Liver (tissue), 9 donors: ENCODE results near the gene ANKRD44. TPM values are rescaled to one million over a fixed set of nuclear protein-coding genes. Genes with fewer than 3 reads are reported as not detected.

Experiments
- DNase-seq: peaks from one replicate; pipeline ENCODE4 v3.0.0-alpha.2; 2017; ENCODE audit warnings: low spot score
- H3K27ac ChIP-seq, 2 donors: one replicate each; pipeline ENCODE4 v1.7.0; 2013; ENCODE audit warnings: inconsistent platforms in 2 of 2, low read length in 2 of 2, control low read depth in 1 of 2, low read depth in 1 of 2, mild to moderate bottlenecking in 1 of 2
- H3K27me3 ChIP-seq, 4 donors: one replicate each; pipeline versions ENCODE4 v1.6.1 to v1.7.0; 2013; ENCODE audit warnings: low read length in 3 of 4, inconsistent platforms in 1 of 4, mild to moderate bottlenecking in 1 of 4, moderate library complexity in 1 of 4; ENCODE audit not compliant: control insufficient read depth in 4 of 4, insufficient read depth in 4 of 4
- H3K36me3 ChIP-seq, 4 donors: one replicate each; pipeline versions ENCODE4 v1.6.1 to v1.7.0; 2013; ENCODE audit warnings: low read length in 3 of 4, mild to moderate bottlenecking in 3 of 4, low read depth in 1 of 4, moderate library complexity in 1 of 4; ENCODE audit not compliant: control insufficient read depth in 4 of 4, insufficient read depth in 3 of 4
- H3K4me1 ChIP-seq, 4 donors: one replicate each; pipeline versions ENCODE4 v1.6.1 to v1.7.0; 2013; ENCODE audit warnings: low read length in 3 of 4, mild to moderate bottlenecking in 3 of 4, moderate library complexity in 1 of 4; ENCODE audit not compliant: control insufficient read depth in 4 of 4, insufficient read depth in 4 of 4
- H3K4me3 ChIP-seq, 3 donors: one replicate each; pipeline versions ENCODE4 v1.6.1 to v1.7.0; 2013; ENCODE audit warnings: low read length in 3 of 3, control low read depth in 1 of 3, low read depth in 1 of 3, mild to moderate bottlenecking in 1 of 3
- H3K9ac ChIP-seq, 2 donors: one replicate each; pipeline ENCODE4 v1.7.0; 2013; ENCODE audit warnings: low read length in 2 of 2, mild to moderate bottlenecking in 2 of 2, moderate library complexity in 2 of 2, control low read depth in 1 of 2, low read depth in 1 of 2
- H3K9me3 ChIP-seq, 4 donors: one replicate each; pipeline versions ENCODE4 v1.6.1 to v1.7.0; 2013; ENCODE audit warnings: low read length in 3 of 4; ENCODE audit not compliant: control insufficient read depth in 4 of 4
- ATF3 ChIP-seq: IDR thresholded peaks from 2 replicates; pipeline ENCODE4 v1.6.1; 2016; ENCODE audit warnings: antibody characterized with exemption
- EGR1 ChIP-seq, 2 donors: IDR thresholded peaks; 2 replicates each; pipeline ENCODE4 v1.6.1; 2016 to 2018; ENCODE audit warnings: antibody characterized with exemption in 2 of 2, low read depth in 2 of 2
- FOXA1 ChIP-seq: IDR thresholded peaks from 2 replicates; pipeline ENCODE4 v1.6.1; 2016; ENCODE audit warnings: antibody characterized with exemption
- FOXA2 ChIP-seq: IDR thresholded peaks from 2 replicates; pipeline ENCODE4 v1.6.1; 2016; ENCODE audit warnings: antibody characterized with exemption
- GABPA ChIP-seq, 2 donors: IDR thresholded peaks in 1 of 2; conservative IDR thresholded peaks in 1 of 2; 2 replicates each; pipeline ENCODE4 v1.6.1; 2016; ENCODE audit warnings: antibody characterized with exemption in 2 of 2, mild to moderate bottlenecking in 1 of 2, moderate library complexity in 1 of 2
- HNF4A ChIP-seq, 2 donors: conservative IDR thresholded peaks; 2 replicates each; pipeline ENCODE4 v1.6.1; 2016; ENCODE audit warnings: antibody characterized with exemption in 2 of 2, mild to moderate bottlenecking in 2 of 2
- HNF4G ChIP-seq: IDR thresholded peaks from 2 replicates; pipeline ENCODE4 v1.6.1; 2016; ENCODE audit warnings: antibody characterized with exemption
- JUND ChIP-seq, 2 donors: IDR thresholded peaks; 2 replicates each; pipeline ENCODE4 v1.6.1; 2016; ENCODE audit warnings: antibody characterized with exemption in 2 of 2
- NR2F2 ChIP-seq: IDR thresholded peaks from 2 replicates; pipeline ENCODE4 v1.6.1; 2016; ENCODE audit warnings: antibody characterized with exemption
- RAD21 ChIP-seq, 2 donors: IDR thresholded peaks; 2 replicates each; pipeline ENCODE4 v1.6.1; 2016; ENCODE audit warnings: antibody characterized with exemption in 2 of 2, mild to moderate bottlenecking in 2 of 2
- REST ChIP-seq: IDR thresholded peaks from 2 replicates; pipeline ENCODE4 v1.6.1; 2016; ENCODE audit warnings: antibody characterized with exemption, mild to moderate bottlenecking
- RXRA ChIP-seq, 2 donors: IDR thresholded peaks; 2 replicates each; pipeline ENCODE4 v1.6.1; 2017 to 2018; ENCODE audit warnings: antibody characterized with exemption in 2 of 2, mild to moderate bottlenecking in 1 of 2
- SP1 ChIP-seq: IDR thresholded peaks from 2 replicates; pipeline ENCODE4 v1.6.1; 2018; ENCODE audit warnings: antibody characterized with exemption, mild to moderate bottlenecking
- TAF1 ChIP-seq: conservative IDR thresholded peaks from 2 replicates; pipeline ENCODE4 v1.6.1; 2016; ENCODE audit warnings: antibody characterized with exemption, mild to moderate bottlenecking
- YY1 ChIP-seq: IDR thresholded peaks from 2 replicates; pipeline ENCODE4 v1.6.1; 2016; ENCODE audit warnings: antibody characterized with exemption, mild to moderate bottlenecking
- WGBS: extraction: QIAGEN DNeasy Blood & Tissue Kit; methylation state at CpG from one replicate; pipeline ENCODE4 v1.1.7; 2013; 5-methylcytosine and 5-hydroxymethylcytosine counted together
- polyA plus RNA-seq, 2 donors: library from polyadenylated mRNA; stranded (reverse) in 1 of 2; unstranded in 1 of 2; fragments of 200-250 nt in 1 of 2; fragments of >200 nt in 1 of 2; fragmentation: Nextera tagmentation in 1 of 2; extraction: Ambion mirVana in 1 of 2; gene quantifications; one replicate each; pipeline versions ENCODE4 v1.2.1 to v1.2.3, GENCODE V29; 2013 to 2015
- total RNA-seq, 2 donors: library from RNA; depleted of rRNA; stranded (reverse); fragments of >200 nt; gene quantifications; one replicate each; pipeline ENCODE4 v1.2.3, GENCODE V29; 2014
- TF ChIP-seq, protein P1 (sequence below): IDR thresholded peaks from 2 replicates; pipeline ENCODE4 v1.6.1; 2016; ENCODE audit warnings: antibody characterized with exemption
- TF ChIP-seq, protein P2 (sequence below): IDR thresholded peaks from 2 replicates; pipeline ENCODE4 v1.6.1; 2016; ENCODE audit warnings: antibody characterized with exemption
- TF ChIP-seq, protein P3 (sequence below): fragments of 150-350 bp; IDR thresholded peaks from 2 replicates; pipeline ENCODE4 v1.5.1; 2017; ENCODE audit warnings: improper control_type of control experiment, low read depth, low read length; ENCODE audit not compliant: missing input control
- donor health status: healthy.
- donor health status: healthy.
- donor health status: healthy.
- donor health status: healthy.
- donor health status: healthy.

The ANKRD44 gene
- total and polyA plus RNA-seq, 4 donors, result 3.8 to 18.2 (median 6.8) TPM

DNA sequence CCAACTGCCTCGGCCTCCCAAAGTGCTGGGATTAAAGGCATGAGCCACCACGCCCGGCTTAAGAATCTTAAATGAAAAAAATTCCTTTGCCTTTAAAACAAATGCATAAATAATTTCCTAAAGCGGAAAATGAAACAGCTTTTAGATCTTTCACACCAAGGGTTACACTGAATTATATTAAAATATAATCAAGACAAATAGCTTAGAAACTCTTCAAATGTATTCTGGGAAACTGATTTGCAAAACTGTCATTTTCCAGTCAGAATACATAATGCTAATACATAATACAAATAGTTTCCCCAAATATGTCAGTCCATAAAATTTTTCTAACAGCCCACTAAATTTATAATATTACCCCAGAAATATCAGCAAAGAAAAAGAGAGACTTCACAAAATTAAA, 315.8 kb downstream of the ANKRD44 start:
- WGBS, result 95% methylated on average over 4 of the region's 4 CpGs
- TF ChIP-seq ATF3 (no peak), RXRA (IDR thresholded peaks at IDR 0.05) (no peak), RAD21 (IDR thresholded peaks at IDR 0.05) (no peak), NR2F2 (no peak), JUND (IDR thresholded peaks at IDR 0.05) (no peak), FOXA2 (no peak), HNF4A (conservative IDR thresholded peaks at IDR 0.05) (no peak), FOXA1 (no peak), TAF1 (no peak), EGR1 (IDR thresholded peaks at IDR 0.05; ENCODE audit: low read depth in 2 of 2) (no peak), REST (no peak), SP1 (no peak), GABPA (IDR thresholded peaks at IDR 0.05 in 1 of 2, conservative IDR thresholded peaks at IDR 0.05 in 1 of 2) (no peak), HNF4G (no peak), YY1 (no peak)
- TF ChIP-seq, protein P1, sequence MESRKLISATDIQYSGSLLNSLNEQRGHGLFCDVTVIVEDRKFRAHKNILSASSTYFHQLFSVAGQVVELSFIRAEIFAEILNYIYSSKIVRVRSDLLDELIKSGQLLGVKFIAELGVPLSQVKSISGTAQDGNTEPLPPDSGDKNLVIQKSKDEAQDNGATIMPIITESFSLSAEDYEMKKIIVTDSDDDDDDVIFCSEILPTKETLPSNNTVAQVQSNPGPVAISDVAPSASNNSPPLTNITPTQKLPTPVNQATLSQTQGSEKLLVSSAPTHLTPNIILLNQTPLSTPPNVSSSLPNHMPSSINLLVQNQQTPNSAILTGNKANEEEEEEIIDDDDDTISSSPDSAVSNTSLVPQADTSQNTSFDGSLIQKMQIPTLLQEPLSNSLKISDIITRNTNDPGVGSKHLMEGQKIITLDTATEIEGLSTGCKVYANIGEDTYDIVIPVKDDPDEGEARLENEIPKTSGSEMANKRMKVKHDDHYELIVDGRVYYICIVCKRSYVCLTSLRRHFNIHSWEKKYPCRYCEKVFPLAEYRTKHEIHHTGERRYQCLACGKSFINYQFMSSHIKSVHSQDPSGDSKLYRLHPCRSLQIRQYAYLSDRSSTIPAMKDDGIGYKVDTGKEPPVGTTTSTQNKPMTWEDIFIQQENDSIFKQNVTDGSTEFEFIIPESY, result no peak
- TF ChIP-seq, protein P2, sequence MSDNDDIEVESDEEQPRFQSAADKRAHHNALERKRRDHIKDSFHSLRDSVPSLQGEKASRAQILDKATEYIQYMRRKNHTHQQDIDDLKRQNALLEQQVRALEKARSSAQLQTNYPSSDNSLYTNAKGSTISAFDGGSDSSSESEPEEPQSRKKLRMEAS, result no peak
- TF ChIP-seq, protein P3, sequence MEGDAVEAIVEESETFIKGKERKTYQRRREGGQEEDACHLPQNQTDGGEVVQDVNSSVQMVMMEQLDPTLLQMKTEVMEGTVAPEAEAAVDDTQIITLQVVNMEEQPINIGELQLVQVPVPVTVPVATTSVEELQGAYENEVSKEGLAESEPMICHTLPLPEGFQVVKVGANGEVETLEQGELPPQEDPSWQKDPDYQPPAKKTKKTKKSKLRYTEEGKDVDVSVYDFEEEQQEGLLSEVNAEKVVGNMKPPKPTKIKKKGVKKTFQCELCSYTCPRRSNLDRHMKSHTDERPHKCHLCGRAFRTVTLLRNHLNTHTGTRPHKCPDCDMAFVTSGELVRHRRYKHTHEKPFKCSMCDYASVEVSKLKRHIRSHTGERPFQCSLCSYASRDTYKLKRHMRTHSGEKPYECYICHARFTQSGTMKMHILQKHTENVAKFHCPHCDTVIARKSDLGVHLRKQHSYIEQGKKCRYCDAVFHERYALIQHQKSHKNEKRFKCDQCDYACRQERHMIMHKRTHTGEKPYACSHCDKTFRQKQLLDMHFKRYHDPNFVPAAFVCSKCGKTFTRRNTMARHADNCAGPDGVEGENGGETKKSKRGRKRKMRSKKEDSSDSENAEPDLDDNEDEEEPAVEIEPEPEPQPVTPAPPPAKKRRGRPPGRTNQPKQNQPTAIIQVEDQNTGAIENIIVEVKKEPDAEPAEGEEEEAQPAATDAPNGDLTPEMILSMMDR, result no peak
- H3K27ac ChIP-seq, result no peak overlapping the region

More for the DNA sequence above, 315.8 kb downstream of the ANKRD44 start:
- Histone ChIP-seq H3K27me3 (no peaks in the 10 kb centered on the region), H3K4me1 (no peaks in the 10 kb centered on the region), H3K9ac (no peak overlapping the region), H3K9me3 (no peaks in the 10 kb centered on the region), H3K4me3 (no peak overlapping the region), H3K36me3 (peaks cover 3 to 8% (median 7%) of the 10 kb centered on the region in 4 donors)
- no peak for DNase-seq
